ENCODE measurements around the gene GRB2.
"Not testable (repeated sequence)": the region's sequence is repeated elsewhere in the genome, so short reads cannot be mapped to it uniquely, and the experiment has no call there.

GRB2 gene

GRCh38 chr17:75348386-75349012, 57.0 kb downstream of the GRB2 start:
- no peak for DNase-seq

GRCh38 chr17:75346906-75347305, 58.6 kb downstream of the GRB2 start:
- DNase-seq: no peak

GRCh38 chr17:75346368-75346767, 59.1 kb downstream of the GRB2 start:
- DNase-seq: not testable (repeated sequence)

GRCh38 chr17:75345514-75346167, 59.8 kb downstream of the GRB2 start:
- DNase-seq: no peak

DNA sequence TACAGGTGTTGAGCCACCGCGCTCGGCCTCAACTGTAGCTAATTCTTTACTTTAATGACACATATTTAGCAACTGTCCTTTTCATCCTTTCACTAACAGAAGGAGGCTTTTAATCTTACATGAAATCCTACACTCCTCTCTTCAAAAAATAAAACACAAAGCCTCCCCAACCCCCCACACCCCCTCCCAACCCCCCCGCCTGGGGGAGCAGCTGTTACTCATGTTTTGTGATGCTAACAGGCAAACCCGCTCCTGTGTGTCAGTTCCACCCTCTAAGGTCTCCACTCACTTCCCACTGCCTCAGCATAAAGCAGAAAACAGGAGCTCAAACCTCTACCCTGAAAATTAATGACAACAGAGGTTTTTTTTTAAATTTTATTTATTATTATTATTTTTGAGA, 60.8 kb downstream of the GRB2 start:
- no peak for DNase-seq

GRCh38 chr17:75342996-75343395, 62.5 kb downstream of the GRB2 start:
- no peak for DNase-seq

- no peak for DNase-seq
These were observed 63.5 kb downstream of the GRB2 start for GRCh38 chr17:75341784-75342486.

GRCh38 chr17:75340631-75341030, 64.8 kb downstream of the GRB2 start:
- no peak for DNase-seq

- no peak for DNase-seq
These were observed 65.5 kb downstream of the GRB2 start for GRCh38 chr17:75339971-75340370.

DNA sequence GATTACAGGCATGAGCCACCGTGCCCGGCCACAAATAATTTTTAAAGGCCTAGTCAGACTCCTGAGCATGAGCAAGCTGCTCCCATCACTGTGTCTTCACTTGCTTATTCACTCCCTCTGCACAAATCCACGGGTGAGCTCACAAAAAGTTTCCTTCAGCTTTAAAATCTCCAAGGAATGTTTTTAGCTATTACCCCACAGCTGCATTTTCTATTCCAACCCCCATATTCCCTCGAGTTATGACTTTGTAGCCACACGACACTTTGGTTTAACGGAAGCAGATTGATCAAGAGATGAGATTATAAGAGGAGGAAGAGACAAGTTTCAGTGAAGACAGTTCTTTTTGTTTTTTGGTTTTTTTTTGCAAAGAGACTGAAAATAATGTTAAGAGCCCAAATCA, 67.1 kb downstream of the GRB2 start:
- DNase-seq: no peak

DNA sequence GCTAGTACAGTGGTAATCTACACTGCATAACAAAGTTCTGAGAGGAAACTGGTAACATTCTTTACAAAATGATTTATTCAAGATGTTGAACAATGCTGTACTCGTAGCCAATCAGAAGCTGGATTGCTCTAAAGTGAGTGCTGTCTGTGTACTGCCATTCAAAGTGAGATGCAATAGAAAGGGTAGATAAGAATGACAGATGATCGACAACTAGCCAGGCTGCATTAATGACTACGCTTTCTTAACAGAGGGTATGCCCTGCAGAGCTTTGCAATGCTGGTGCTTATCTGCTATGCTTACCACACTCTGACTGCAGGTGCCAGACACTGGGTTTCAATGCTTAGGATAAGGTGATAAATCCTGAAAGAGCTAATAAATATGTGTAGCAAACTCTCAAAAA, 70.2 kb downstream of the GRB2 start:
- no peak for DNase-seq

- no peak for DNase-seq
These were observed 70.8 kb downstream of the GRB2 start for GRCh38 chr17:75334723-75335122.

GRCh38 chr17:75331671-75332070, 73.8 kb downstream of the GRB2 start:
- DNase-seq: no peak

DNA sequence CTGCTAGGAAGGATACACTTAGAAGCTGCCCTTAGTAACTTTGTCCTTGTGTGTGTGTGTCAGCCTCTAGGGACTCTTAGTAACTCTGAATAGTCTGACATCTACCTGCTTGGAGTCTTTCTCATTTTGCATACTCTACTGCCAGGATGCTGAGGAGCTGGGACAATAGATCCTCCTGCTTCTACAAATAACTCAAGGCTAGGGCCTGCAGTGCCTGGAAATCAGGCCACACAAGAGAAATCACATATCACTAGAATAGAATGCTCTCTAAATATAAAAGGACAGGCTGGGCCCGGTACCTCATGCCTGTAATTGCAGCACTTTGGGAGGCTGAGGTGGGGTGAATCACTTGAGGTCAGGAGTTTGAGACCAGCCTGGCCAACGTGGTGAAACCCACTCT, 77.7 kb downstream of the GRB2 start:
- no peak for DNase-seq

- no peak for DNase-seq
These were observed 79.1 kb downstream of the GRB2 start for GRCh38 chr17:75326226-75326848.

- DNase-seq: no peak
These were observed 79.7 kb downstream of the GRB2 start for GRCh38 chr17:75325827-75326225.

DNA sequence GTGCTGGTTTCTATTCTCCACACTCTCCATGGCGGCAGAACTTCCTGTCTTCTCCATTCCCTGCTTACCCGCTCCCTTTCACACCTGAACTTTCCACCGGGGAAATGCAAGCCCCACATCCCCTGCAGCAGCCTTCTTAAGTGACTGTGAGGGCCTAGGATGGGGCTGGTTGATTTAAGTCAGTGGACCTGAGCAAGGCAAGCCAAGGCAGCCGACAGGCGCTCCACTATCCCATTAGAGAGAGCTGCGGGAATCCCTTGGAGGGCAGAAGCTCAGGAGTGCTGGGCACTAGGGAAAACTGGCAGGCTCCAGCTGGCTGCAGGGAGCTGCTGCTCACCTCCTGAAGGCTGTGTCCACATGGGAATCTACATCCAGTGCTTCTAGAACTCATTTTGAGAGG, 80.1 kb downstream of the GRB2 start:
- no peak for DNase-seq

DNA sequence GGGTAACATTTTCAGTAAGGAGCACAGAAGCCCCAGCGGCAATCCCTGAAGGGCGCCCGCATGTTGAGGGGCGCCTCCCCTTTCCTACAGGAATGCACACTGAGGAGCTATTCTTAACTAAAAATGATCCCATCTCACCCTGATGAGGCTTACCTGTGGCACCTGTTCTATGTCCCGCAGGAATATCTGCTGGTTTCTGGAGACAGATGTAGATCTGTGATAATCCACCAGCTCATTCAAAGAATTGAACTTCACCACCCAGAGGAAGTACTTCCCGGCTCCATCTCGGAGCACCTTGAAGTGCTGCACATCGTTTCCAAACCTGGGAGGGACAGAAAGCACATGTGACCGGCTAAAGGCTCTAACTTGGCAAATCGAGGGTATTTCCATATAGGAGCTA, 84.0 kb downstream of the GRB2 start:
- DNase-seq: no peak

DNA sequence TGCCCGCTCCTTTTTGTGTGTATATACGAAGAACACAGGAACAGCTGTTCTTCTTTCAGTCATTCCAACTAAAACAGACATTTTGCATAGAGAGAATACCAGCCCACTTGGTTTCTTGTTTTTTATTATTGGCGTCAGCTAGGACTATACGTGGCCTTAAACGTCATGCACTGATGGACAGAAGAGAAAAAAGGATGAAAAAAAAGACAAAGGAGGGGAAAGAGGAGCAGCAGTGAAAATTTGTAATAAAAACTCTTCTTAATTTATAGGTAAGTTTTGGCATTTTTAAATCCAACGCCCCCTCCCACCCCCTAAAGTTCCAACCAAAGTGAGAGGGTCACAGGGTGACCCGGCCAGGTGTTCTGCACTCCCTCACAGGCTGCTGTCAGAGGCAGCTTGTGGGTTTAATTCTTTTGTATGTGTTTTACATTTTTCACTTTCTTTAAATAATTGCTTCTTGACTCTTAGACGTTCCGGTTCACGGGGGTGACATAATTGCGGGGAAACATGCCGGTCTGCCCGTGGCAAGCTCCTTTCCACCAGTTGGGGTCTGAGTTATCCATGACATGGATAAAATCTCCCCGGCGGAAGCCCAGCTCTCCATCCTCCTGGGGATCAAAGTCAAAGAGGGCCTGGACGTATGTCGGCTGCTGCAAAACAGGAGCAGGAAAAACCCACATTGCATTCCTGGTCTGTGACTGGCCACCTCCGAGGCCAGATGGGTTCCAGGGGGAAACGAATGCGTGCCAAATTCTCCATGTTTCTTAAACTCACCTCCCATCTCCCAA, 85.4 kb downstream of the GRB2 start:
- no peak for DNase-seq

- no peak for DNase-seq
These were observed 86.8 kb downstream of the GRB2 start for GRCh38 chr17:75318615-75319222.

DNA sequence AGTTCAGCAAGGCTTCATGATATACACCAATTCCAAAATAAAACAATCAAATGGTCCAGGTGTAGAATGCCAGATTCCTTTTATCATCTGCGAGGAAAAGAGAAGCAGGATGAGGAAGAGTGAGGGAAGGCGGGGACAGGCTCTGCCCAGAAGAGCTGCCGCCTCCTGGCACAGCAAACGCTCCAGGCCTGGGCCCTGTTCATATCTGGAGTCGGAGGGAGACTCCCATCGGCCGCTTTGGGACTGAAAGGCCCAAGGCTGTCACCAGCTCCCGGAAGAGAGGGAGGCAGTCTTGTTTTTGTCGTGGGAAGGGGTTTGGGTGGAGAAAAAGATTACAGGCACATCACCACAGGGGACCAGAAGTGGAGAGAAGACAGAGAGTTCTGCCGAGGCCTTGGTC, 87.3 kb downstream of the GRB2 start:
- DNase-seq: no peak

DNA sequence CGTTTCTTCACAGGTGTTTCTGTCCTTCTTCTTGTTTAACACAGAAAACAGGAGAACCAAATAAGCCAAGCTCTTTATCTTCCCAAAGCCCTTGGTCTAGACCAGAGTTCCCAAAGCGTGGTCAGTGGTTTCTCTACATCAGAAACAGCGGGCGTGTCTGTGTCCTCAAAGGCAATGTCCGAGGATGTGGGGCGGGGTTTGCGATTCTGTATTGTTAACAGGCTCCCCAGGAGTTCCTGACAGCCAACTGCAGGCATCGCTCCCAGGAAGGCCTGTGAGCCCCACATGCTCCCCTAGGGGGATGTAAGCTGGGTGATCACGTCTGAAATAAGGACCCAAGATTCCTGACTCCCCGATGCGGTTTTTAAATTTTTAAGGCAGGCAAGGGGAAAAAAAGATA, 87.8 kb downstream of the GRB2 start:
- no peak for DNase-seq

DNA sequence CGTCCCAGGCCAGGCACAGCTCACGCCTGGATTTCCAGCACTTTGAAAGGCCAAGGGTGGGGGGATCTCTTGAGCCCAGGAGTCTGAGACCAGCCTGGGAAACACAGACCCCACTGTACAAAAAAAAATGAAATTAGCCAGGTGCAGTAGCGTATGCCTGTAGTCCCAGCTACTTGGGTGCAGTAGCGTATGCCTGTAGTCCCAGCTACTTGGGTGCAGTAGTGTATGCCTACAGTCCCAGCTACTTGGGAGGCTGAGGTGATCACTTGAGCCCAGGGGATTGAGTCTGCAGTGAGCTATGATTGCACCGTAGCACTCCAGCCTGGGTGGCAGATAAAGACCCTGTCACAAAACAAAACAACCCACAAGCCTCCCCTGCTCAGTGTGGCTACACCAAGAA, 89.2 kb downstream of the GRB2 start:
- no peak for DNase-seq
